Neuron (in vitro differentiated cells): Measurements from ENCODE around the gene HOPX.
"Not testable (repeated sequence)": the region's sequence is repeated elsewhere in the genome, so short reads cannot be mapped to it uniquely, and the experiment has no call there.

Source experiments
- H2AFZ ChIP-seq: one replicate; pipeline ENCODE4 v1.6.1; 2013; ENCODE audit warnings: low read depth, mild to moderate bottlenecking, inconsistent platforms, low read length, moderate library complexity
- H3K27me3 ChIP-seq: one replicate; pipeline ENCODE4 v1.6.1; 2013; ENCODE audit warnings: low read length; ENCODE audit not compliant: insufficient read depth
- H3K36me3 ChIP-seq: one replicate; pipeline ENCODE4 v1.6.1; 2013; ENCODE audit warnings: low read length; ENCODE audit not compliant: insufficient read depth
- H3K4me1 ChIP-seq: one replicate; pipeline ENCODE4 v1.6.1; 2013; ENCODE audit warnings: low read length; ENCODE audit not compliant: insufficient read depth
- H3K4me3 ChIP-seq: 2 replicates; pipeline ENCODE4 v1.5.1; 2013; ENCODE audit warnings: mild to moderate bottlenecking, low read length, moderate library complexity
- H3K9me3 ChIP-seq: one replicate; pipeline ENCODE4 v1.6.1; 2013; ENCODE audit warnings: low read length

The HOPX gene, protein sequence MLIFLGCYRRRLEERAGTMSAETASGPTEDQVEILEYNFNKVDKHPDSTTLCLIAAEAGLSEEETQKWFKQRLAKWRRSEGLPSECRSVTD

DNA sequence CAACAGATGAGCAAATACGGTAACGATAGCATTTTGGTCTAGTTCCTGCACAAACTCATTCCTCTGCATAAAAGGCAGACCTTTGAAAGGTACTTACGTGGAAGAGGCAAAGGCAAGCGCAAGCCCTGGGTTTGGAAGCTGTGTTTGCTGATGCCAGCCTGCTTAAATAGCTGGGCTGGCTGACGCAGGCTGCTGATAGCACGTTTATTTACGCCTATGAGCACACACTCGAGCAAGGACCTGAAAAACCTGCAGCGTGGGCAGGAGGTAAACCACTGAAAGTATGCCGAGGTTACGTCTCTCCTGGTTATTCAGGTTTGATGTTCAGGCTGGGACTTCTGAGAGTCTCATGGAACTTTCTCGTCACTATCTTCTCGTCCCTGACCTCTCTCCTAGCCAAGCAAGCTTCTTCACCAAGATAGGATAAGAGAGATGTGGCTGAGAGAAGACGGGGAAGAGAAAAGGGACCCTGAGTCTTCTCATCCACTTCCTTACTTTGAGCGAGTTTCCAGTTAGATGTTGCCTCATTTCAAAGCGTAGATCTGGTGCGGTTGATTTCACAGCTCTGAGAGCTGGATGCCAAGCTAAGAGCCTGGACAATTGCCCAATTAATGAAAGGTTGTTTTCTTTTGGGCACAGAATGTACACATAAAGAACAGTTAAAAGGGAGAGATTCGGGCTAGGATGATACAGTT, at the start of gene HOPX:
TSS of gene HOPX (minus strand) at position 139 of the 695 bp plus-strand sequence. CDS start 23,480 bp downstream, outside the sequence.
- no peak within 1 kb of the TSS for H3K4me3 ChIP-seq

DNA sequence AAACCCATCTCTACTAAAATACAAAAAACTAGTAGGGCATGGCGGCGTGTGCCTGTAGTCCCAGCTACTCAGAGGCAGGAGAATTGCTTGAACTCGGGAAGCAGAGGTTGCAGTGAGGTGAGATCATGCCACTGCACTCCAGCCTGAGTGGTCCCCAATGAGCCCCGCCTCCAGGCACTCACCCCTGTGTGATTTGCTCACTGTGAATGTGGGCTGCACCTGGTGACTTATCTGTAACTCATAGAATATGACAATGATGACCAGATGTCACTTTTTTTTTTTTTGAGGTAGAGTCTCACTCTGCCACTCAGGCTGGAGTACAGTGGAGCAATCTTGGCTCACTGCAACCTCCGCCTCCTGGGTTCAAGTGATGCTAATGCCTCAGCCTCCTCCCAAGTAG, 49.0 kb upstream of the HOPX start:
- Histone ChIP-seq H2AFZ (no peak overlapping the region), H3K36me3 (no peaks in the 10 kb centered on the region), H3K9me3 (no peaks in the 10 kb centered on the region), H3K4me3 (no peak overlapping the region), H3K4me1 (no peaks in the 10 kb centered on the region), H3K27me3 (no peaks in the 10 kb centered on the region)

More for the DNA sequence above, at the start of gene HOPX:
- no peak within 1 kb of the TSS for H2AFZ ChIP-seq
- H3K27me3 ChIP-seq, result no peaks in the 10 kb centered on the region
- no peaks in the 10 kb centered on the region for H3K9me3 ChIP-seq
- H3K36me3 ChIP-seq, result no peaks in the 10 kb centered on the region
- H3K4me1 ChIP-seq, result no peaks in the 10 kb centered on the region

DNA sequence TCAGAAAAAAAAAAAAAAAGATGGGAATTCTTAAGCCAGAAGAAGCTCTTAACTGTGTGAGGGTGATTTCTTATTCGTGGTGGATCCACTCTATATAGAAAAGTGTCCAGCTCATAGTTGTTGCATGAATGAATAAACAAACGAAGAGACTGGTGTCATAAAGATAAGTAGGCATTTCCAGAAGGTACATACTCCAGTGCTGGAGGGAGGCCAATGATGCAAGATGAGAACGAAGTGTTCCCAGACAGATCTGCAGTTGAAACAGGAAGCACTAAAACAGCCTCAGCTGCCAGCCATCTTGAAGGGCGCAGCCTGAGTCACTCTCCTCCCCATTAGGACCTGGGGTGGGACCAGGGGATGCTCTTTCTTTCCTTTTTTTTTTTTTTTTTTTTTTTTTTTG, 47.4 kb upstream of the HOPX start:
- no peak overlapping the region for H3K4me3 ChIP-seq
- H3K36me3 ChIP-seq, result no peaks in the 10 kb centered on the region
- no peaks in the 10 kb centered on the region for H3K27me3 ChIP-seq
- H3K4me1 ChIP-seq, result no peaks in the 10 kb centered on the region
- no peak overlapping the region for H2AFZ ChIP-seq
- no peaks in the 10 kb centered on the region for H3K9me3 ChIP-seq

DNA sequence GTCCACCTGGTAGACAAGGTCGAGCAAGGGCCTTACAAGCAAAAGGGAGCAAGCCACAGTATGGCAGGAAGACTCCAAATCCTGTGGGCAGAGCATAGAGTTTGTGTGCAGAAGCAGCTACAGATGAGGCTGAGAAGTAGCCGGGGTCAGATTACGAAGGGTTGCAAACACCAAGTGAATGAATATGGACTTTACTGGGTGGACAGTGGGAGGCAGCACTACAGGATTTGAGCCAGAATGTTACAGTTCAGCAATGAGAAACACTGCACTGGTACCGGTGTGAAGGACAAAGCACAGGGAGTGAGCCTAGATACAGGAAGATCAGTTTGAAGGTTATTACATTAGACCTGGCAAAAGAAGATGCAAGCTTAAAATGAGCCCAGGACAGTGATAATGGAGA, 46.1 kb upstream of the HOPX start:
- H3K27me3 ChIP-seq, result no peaks in the 10 kb centered on the region
- no peak overlapping the region for H2AFZ ChIP-seq
- H3K4me3 ChIP-seq, result no peak overlapping the region
- no peaks in the 10 kb centered on the region for H3K4me1 ChIP-seq
- no peaks in the 10 kb centered on the region for H3K9me3 ChIP-seq
- H3K36me3 ChIP-seq, result no peaks in the 10 kb centered on the region

DNA sequence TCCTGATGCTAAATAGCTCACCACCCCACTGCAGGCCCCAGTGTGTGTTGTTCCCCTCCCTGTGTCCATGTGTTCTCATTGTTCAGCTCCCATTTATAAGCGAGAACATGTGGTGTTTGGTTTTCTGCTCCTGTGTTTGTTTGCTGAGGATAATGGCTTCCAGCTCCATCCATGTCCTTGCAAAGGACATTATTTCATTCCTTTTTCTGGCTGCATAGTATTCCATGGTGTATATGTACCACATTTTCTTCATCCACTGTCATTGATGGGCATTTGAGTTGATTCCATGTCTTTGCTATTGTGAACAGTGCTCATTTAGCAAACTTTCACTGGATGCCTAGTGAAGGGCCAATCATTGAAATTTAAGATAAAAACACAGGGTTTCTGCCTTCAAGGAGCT, 45.5 kb upstream of the HOPX start:
- H3K27me3 ChIP-seq, H3K4me1 ChIP-seq, H3K4me3 ChIP-seq, H3K36me3 ChIP-seq, H2AFZ ChIP-seq, H3K9me3 ChIP-seq: not testable (repeated sequence)

DNA sequence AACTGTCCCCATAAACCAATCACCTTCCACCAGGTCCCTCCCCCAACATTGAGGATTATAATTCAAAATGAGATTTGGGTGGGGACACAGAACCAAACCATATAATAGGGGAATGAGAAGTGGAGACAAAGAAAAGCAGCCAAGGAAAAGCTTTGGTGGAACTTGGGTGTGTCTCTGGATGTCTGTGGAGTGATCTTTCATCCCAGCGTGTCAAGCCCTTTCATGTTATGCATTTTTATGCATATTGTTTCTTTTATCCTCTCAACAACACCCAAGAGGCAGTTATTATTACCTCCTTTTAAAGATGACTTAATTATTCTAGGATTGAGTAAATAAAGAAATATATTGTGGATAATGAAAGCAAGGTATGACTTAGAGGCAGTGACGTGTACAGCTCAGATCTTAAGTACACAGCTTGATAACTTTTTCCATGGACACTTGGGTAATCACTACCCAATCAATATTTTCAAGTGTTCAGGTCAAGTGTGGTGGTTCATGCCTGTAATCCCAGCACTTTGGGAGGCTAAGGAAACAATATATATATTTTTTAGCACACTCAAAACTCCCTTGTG, 42.6 kb upstream of the HOPX start:
- Histone ChIP-seq H3K27me3 (no peaks in the 10 kb centered on the region), H3K4me3 (no peak overlapping the region), H3K36me3 (no peaks in the 10 kb centered on the region), H2AFZ (no peak overlapping the region), H3K9me3 (no peaks in the 10 kb centered on the region), H3K4me1 (no peaks in the 10 kb centered on the region)

GRCh38 chr4:56723201-56723605, 42.1 kb upstream of the HOPX start:
- Histone ChIP-seq H3K9me3 (no peaks in the 10 kb centered on the region), H2AFZ (no peak overlapping the region), H3K27me3 (no peaks in the 10 kb centered on the region), H3K4me3 (no peak overlapping the region), H3K4me1 (no peaks in the 10 kb centered on the region), H3K36me3 (no peaks in the 10 kb centered on the region)

GRCh38 chr4:56708146-56708545, 27.1 kb upstream of the HOPX start:
- Histone ChIP-seq H3K9me3 (peaks cover 2% of the 10 kb centered on the region), H3K4me1 (no peaks in the 10 kb centered on the region), H3K27me3 (no peaks in the 10 kb centered on the region), H3K36me3 (no peaks in the 10 kb centered on the region), H2AFZ (no peak overlapping the region), H3K4me3 (no peak overlapping the region)

GRCh38 chr4:56705966-56706365, 24.9 kb upstream of the HOPX start:
- H2AFZ ChIP-seq, result no peak overlapping the region
- no peaks in the 10 kb centered on the region for H3K4me1 ChIP-seq
- H3K36me3 ChIP-seq, result no peaks in the 10 kb centered on the region
- H3K4me3 ChIP-seq, result no peak overlapping the region
- H3K27me3 ChIP-seq, result no peaks in the 10 kb centered on the region
- no peaks in the 10 kb centered on the region for H3K9me3 ChIP-seq

DNA sequence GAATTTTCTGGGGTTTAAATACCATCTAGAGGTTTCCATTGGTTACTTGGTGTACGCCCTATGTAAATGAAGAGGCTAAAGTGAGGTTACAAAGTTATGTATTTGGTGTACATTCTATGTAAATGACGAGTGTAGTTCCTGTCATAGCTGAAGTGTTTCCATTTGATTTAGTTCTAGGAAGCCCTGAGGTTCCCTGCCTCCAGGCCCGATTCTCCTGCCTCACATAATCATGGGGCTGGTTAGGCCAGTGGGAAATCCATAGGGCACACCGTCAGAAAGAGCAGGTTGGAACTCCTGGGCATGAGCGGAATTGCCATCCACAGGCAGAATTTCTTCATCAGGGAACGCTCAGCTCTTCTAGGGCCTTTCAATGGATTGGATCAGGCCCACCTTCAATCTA, 24.2 kb upstream of the HOPX start:
- Histone ChIP-seq H2AFZ (no peak overlapping the region), H3K27me3 (no peaks in the 10 kb centered on the region), H3K36me3 (no peaks in the 10 kb centered on the region), H3K9me3 (no peaks in the 10 kb centered on the region), H3K4me1 (no peaks in the 10 kb centered on the region), H3K4me3 (no peak overlapping the region)

GRCh38 chr4:56704089-56704871, 23.2 kb upstream of the HOPX start:
- no peak overlapping the region for H3K4me3 ChIP-seq

DNA sequence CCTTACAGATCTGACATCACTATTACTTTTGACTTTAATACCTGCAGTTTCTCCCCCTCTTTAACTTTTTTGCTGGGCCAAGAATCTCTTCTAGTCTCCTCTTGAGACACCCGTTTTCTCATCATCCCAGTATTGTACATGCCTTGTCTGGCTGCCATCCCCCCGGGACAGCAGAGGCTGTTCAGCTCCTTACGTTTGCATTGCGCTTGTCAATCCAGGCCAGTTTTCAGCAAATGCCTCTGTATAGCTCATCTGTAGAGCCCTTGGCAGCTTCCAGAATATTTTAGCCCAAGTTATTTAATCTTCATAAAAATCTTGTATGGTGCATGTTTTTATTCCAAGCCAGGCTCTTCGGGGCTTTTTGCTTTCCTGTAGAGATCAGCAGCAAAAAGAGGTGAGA, 22.3 kb upstream of the HOPX start:
- no peaks in the 10 kb centered on the region for H3K27me3 ChIP-seq
- no peaks in the 10 kb centered on the region for H3K9me3 ChIP-seq
- H3K4me1 ChIP-seq, result no peaks in the 10 kb centered on the region
- H2AFZ ChIP-seq, result no peak overlapping the region
- H3K36me3 ChIP-seq, result no peaks in the 10 kb centered on the region
- H3K4me3 ChIP-seq, result no peak overlapping the region

More at GRCh38 chr4:56704089-56704871, 23.2 kb upstream of the HOPX start:
- Histone ChIP-seq H3K27me3 (no peaks in the 10 kb centered on the region), H3K9me3 (no peaks in the 10 kb centered on the region), H3K4me1 (no peaks in the 10 kb centered on the region), H2AFZ (no peak overlapping the region), H3K36me3 (no peaks in the 10 kb centered on the region)

GRCh38 chr4:56701644-56702043, 20.5 kb upstream of the HOPX start:
- Histone ChIP-seq H3K4me3 (no peak overlapping the region), H3K36me3 (no peaks in the 10 kb centered on the region), H3K4me1 (no peaks in the 10 kb centered on the region), H2AFZ (no peak overlapping the region), H3K9me3 (no peaks in the 10 kb centered on the region), H3K27me3 (no peaks in the 10 kb centered on the region)
